ENCODE results near the gene DCAF6.

The DCAF6 gene

DNA sequence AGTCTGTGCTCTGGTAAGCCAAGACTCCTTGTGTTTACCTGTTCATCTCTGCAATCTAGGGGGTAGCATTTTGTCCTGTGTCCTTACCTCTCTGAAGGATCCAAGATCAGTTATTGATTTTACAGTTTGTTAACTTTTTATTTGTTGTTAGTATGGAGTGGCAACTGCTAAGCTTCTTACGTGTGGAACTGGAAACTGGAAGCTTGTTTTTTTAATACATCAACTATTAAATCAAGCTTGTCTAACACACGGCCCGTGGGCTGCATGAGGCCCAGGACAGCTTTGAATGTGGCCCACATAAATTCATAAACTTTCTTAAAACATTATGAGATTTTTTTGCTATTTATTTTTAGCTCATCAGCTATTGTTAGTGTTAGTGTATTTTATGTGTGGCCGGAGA, 29.6 kb downstream of the DCAF6 start:
- H2AFZ ChIP-seq (ENCODE audit: low read length): no peak overlapping the region
- no peaks in the 10 kb centered on the region for H3K4me1 ChIP-seq (ENCODE audit: insufficient read depth, low read length, severe bottlenecking)
- H3K27ac ChIP-seq (ENCODE audit: low read depth, low read length, poor library complexity, severe bottlenecking): no peak overlapping the region
- H3K79me2 ChIP-seq (ENCODE audit: insufficient read depth, low read length): peaks cover 12% of the 10 kb centered on the region
- H3K9me2 ChIP-seq (ENCODE audit: low read depth, low read length): no peaks in the 10 kb centered on the region
- TF ChIP-seq, protein P1, sequence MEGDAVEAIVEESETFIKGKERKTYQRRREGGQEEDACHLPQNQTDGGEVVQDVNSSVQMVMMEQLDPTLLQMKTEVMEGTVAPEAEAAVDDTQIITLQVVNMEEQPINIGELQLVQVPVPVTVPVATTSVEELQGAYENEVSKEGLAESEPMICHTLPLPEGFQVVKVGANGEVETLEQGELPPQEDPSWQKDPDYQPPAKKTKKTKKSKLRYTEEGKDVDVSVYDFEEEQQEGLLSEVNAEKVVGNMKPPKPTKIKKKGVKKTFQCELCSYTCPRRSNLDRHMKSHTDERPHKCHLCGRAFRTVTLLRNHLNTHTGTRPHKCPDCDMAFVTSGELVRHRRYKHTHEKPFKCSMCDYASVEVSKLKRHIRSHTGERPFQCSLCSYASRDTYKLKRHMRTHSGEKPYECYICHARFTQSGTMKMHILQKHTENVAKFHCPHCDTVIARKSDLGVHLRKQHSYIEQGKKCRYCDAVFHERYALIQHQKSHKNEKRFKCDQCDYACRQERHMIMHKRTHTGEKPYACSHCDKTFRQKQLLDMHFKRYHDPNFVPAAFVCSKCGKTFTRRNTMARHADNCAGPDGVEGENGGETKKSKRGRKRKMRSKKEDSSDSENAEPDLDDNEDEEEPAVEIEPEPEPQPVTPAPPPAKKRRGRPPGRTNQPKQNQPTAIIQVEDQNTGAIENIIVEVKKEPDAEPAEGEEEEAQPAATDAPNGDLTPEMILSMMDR (IDR thresholded peaks at IDR 0.05; ENCODE audit: low read length): no peak
- no peak for TF ChIP-seq EZH2 (IDR thresholded peaks at IDR 0.05; ENCODE audit: borderline replicate concordance, low read length)
- H3K4me2 ChIP-seq (ENCODE audit: low read length): no peak overlapping the region
- no peaks in the 10 kb centered on the region for H3K27me3 ChIP-seq (ENCODE audit: insufficient read depth, low read length)
- H3K9me3 ChIP-seq (ENCODE audit: low read length): no peaks in the 10 kb centered on the region
- H3F3A ChIP-seq (ENCODE audit: insufficient read depth, low read length): no peaks in the 10 kb centered on the region
- H3K9ac ChIP-seq (ENCODE audit: low read length): no peak overlapping the region
- no peak overlapping the region for H3K4me3 ChIP-seq (ENCODE audit: low read depth, low read length, poor library complexity, severe bottlenecking)
- H4K20me1 ChIP-seq (ENCODE audit: insufficient read depth, low read length): no peaks in the 10 kb centered on the region
- H3K36me3 ChIP-seq (ENCODE audit: insufficient read depth, low read length): peaks cover 20% of the 10 kb centered on the region

DNA sequence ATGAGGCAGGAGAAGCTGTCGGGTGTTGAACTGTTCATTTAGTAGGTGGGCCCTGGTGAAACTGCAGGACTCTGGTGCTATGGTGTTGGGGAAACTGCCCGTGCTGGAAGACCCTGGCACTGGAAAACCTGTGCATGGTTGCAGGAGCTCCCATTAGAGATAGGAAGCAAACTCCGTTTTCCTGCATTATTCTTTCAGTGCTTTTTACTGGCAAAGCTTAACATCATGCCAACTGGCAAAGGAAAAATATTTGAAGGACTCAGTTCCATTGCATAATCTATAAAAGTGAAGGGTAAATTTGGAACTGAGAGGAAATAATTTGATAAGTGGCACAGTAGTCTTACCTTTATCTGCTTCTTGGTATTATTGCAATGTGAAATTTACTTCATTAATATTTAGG, 32.1 kb downstream of the DCAF6 start:
- Histone ChIP-seq H3K4me2 (ENCODE audit: low read length) (no peak overlapping the region), H3K4me3 (ENCODE audit: low read depth, low read length, poor library complexity, severe bottlenecking) (no peak overlapping the region), H3K27ac (ENCODE audit: low read depth, low read length, poor library complexity, severe bottlenecking) (no peak overlapping the region), H4K20me1 (ENCODE audit: insufficient read depth, low read length) (no peaks in the 10 kb centered on the region), H3K9ac (ENCODE audit: low read length) (no peak overlapping the region), H3K36me3 (ENCODE audit: insufficient read depth, low read length) (peaks cover 27% of the 10 kb centered on the region; the same call in 1 of the 2 replicates), H3K9me3 (ENCODE audit: low read length) (no peaks in the 10 kb centered on the region), H3K9me2 (ENCODE audit: low read depth, low read length) (no peaks in the 10 kb centered on the region), H3K79me2 (ENCODE audit: insufficient read depth, low read length) (peaks cover 6% of the 10 kb centered on the region; the same call in 1 of the 2 replicates), H3K4me1 (ENCODE audit: insufficient read depth, low read length, severe bottlenecking) (no peaks in the 10 kb centered on the region), H3K27me3 (ENCODE audit: insufficient read depth, low read length) (no peaks in the 10 kb centered on the region), H3F3A (ENCODE audit: insufficient read depth, low read length) (no peaks in the 10 kb centered on the region), H2AFZ (ENCODE audit: low read length) (no peak overlapping the region)
- no peak for TF ChIP-seq EZH2 (IDR thresholded peaks at IDR 0.05; ENCODE audit: borderline replicate concordance, low read length)
- TF ChIP-seq, protein P1 (IDR thresholded peaks at IDR 0.05; ENCODE audit: low read length): no peak

DNA sequence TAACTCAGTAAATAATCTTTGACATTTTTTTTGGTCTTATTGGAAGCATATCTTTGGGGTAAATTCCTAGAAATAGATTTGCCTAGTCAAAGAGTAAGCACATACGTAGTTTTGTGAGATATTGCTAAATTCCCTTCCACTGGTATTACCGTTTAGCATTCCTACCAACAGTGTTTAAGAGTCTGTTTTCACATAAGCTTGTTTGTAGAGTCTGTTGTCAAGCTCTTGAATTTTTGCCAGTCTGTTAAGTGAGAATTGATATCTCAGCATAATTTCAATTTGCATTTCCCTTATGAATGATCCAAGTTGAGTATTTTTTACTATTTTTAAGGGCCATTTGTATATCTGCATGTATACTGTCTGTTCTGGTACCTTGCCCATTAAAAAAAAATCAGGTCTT, 37.3 kb downstream of the DCAF6 start:
- Histone ChIP-seq H3K4me1 (ENCODE audit: insufficient read depth, low read length, severe bottlenecking) (no peaks in the 10 kb centered on the region), H3F3A (ENCODE audit: insufficient read depth, low read length) (no peaks in the 10 kb centered on the region), H3K36me3 (ENCODE audit: insufficient read depth, low read length) (peaks cover 51% of the 10 kb centered on the region), H3K9me2 (ENCODE audit: low read depth, low read length) (no peaks in the 10 kb centered on the region), H3K4me3 (ENCODE audit: low read depth, low read length, poor library complexity, severe bottlenecking) (no peak overlapping the region), H3K9me3 (ENCODE audit: low read length) (no peaks in the 10 kb centered on the region; the same call in 1 of the 2 replicates), H3K27ac (ENCODE audit: low read depth, low read length, poor library complexity, severe bottlenecking) (no peak overlapping the region), H3K9ac (ENCODE audit: low read length) (no peak overlapping the region), H3K79me2 (ENCODE audit: insufficient read depth, low read length) (no peaks in the 10 kb centered on the region), H2AFZ (ENCODE audit: low read length) (no peak overlapping the region), H4K20me1 (ENCODE audit: insufficient read depth, low read length) (no peaks in the 10 kb centered on the region), H3K4me2 (ENCODE audit: low read length) (no peak overlapping the region), H3K27me3 (ENCODE audit: insufficient read depth, low read length) (no peaks in the 10 kb centered on the region)
- TF ChIP-seq, protein P1 (IDR thresholded peaks at IDR 0.05; ENCODE audit: low read length): no peak
- no peak for TF ChIP-seq EZH2 (IDR thresholded peaks at IDR 0.05; ENCODE audit: borderline replicate concordance, low read length)
